Inferior parietal cortex (tissue), 1 donor: ENCODE results near the gene ZFPL1.
A peak's percentile ranks its signal among the peaks of the same experiment; 100 is the strongest.
"Not testable (repeated sequence)": the region's sequence is repeated elsewhere in the genome, so short reads cannot be mapped to it uniquely, and the experiment has no call there.

Experiments used
- DNase-seq: peaks from one replicate; pipeline ENCODE4 v3.0.0-alpha.2; 2016; ENCODE audit errors: extremely low spot score

Gene ZFPL1

DNA sequence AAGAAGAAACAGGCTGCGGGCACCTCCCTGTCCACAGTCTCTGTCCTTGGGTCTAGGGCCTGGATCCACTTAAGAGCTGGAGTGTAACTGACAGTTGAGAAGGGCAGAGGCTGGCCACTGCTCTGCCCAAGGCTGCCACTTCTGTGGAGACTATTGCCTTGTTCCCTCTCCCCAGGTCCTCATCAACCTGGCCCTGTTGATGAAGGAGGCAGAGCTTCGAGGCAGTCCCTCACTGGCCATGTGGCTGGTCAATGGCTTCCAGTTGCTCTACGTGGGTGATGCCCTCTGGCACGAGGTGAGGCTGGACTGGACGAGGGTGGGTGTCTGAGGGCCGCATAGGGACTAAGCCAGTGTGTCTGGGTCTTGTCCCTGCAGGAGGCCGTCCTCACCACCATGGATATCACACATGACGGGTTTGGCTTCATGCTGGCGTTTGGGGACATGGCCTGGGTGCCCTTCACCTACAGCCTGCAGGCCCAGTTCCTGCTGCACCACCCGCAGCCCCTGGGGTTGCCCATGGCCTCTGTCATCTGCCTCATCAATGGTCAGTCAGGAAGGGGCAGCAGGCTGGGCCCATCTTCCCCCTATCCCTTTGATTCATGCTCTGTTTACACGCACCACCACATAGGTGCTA lies 30.6 kb downstream of the ZFPL1 start:
- DNase-seq, result no peak

DNA sequence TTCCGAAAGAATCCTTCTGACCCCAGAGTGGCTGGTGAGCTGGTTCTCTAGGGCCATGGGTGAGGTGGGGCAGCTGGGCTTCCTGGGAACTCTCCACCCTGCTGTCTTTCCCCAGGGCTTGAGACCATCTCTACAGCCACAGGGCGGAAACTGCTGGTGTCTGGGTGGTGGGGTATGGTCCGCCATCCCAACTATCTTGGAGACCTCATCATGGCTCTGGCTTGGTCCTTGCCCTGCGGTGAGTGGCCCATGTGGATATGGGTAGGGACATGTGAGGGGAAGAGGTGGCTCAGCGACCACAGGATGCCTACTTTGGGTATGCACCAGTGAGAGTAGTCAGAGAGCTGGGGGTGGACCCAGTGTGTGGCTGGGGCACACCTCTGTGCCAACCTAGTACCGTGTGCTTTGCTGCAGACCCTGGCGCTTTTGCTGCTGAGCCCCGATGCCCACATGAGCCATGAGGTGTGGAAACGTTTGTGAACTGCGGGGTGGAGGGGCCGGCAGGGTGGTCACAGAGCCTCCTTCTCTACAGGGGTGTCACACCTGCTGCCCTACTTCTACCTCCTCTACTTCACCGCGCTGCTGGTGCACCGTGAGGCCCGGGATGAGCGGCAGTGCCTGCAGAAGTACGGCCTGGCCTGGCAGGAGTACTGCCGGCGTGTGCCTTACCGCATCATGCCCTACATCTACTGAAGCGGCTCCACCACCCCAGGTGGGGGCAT lies 31.5 kb downstream of the ZFPL1 start:
- DNase-seq, result no peak

DNA sequence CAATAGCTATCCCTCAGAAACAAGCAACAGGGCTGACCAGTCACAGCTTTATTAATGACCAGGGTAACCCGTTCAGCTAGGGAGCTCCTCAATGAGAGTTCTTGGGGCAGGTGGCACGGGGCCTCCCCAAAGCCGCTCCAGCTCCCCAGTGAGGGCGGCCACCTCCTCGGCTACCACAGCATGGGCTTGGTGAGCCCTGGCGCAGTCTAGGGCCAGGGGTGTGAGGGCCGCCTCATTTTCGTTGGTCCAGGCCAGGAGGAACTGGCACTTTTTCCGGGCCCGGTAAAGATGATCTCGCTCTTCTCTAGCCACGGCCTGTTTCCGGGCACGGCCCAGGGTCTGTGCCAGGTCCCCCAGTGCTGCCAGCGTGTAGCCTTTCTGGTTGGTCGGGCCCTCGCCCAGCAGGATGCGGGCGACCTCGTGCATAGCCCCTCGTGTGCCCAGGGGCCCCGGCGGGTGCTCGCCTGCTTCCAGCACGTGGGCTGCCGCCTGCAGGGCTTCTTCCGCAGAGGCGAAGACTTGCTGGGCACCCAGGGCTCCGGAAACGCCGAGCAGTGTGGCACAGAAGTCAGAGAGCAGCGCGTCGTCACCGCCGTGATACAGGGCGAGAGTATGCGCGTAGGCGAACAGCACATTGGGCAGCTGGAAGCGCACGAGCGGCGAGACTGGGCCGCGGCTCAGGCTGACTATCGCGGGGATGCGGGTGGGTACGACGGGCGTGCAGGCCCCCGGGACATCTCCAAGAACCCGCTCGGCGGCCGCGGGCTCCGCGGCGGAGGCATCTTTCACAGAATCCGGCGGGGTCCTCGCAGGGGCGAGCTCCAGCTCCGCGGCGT lies 32.6 kb downstream of the ZFPL1 start:
- DNase-seq, result no peak

DNA sequence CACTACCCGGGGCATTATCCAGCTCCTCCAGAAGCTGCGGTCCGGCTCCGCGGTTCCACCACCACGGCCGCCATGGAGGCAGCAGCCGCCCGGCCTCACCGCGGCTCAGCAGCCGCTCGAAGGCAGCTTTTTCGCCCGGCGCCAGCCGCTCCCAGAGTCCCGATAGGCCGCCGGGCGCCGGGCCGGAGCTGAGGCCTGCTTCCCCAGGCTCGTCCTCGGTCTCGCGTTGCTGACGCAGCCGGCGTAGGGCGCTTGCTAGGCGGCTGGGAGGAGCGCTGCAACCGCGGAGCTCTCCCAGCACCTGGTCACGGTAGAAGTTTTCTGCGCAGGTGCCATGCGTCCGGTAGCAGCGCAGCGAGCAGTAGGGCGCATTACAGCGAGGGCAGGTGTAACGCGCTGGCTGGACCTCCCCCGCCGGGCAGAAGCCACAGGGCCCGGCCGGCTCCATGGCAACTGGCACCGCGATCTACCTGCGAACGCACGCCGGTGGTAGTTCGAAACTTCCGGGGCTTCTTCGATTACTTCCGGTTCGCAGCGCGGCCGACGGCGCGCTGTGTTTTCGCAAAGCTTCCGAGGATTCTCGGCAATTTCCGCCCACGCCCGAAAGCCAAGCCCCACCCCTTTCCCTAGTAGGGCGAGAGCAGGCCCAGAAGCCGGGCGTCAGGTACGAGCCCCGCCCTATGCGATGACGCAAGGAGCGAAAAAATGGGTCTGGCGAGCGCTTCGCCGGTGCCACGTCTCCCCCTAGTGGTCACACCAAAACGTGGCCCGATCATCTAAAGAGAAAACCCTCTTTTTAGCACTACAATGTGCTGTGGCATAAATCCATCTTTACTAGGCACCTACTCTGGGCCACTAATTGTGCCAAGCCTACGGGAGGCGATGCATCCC lies 33.4 kb downstream of the ZFPL1 start, which contains the start of gene ZNHIT2:
TSS of gene ZNHIT2 (minus strand) at position 496 of the 891 bp plus-strand sequence. CDS start at position 448, 48 bp downstream.
- peak; percentile 99 for DNase-seq

DNA sequence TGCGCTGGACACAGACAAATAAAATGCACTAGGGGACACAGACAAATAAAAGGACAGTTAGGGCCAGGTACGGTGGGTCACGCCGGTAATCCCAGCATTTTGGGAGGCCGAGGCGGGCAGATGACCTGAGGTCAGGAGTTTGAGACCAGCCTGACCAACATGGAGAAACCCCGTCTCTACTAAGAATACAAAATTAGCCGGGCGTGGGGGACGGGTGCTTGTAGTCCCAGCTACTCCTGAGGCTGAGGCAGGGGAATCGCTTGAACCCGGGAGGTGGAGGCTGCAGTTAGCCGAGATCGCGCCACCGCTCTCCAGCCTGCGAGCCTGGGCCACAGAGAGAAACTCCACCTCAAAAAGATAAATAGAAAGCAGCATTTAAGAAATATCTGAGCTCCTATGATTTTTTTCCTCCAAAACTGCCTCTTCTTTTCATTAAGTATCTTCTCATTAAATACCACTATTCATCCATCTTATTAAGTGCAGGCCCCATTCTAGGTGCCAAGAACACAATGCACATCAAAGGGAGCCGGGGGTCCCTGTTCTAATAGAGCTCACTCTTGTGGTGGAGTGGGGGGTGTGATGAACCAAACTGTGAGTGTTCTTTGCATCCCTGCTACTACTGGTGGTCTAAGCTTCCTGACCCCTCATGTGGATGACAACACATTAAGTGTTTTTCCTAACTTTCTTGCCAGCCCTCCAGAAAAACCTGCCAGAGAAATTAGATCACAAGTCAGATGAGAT lies 34.2 kb downstream of the ZFPL1 start:
- DNase-seq, result no peak

DNA sequence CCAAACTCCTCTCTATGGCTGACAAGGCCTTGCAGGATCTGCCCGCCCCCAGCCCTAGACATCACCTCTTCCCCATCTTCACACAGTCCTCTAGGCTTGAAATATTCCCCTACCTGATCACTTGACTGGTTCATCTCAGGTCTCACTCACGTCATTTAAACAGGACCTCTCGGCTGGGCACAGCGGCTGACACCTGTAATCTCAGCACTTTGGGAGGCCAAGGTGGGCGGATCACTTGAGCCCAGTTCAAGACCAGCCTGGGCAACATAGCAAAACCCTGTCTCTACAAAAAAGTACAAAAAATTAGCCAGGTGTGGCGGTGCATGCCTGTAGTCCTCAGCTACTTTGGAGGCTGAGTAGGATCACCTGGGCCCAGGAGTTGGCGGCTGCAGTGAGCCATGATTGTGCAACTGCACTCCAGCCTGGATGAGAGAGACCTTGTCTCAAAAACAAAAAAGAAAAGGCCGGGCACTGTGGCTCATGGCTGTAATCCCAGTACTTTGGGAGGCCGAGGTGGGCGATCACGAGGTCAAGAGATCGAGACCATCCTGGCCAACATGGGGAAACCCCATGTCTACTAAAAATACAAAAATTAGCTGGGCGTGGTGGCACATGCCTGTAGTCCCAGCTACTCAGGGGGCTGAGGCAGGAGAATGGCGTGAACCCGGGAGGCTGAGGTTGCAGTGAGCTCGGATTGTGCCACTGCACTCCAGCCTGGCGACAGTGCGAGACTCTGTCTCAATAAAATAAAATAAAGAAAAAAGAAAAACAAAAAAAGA lies 35.1 kb downstream of the ZFPL1 start:
- not testable (repeated sequence) for DNase-seq

DNA sequence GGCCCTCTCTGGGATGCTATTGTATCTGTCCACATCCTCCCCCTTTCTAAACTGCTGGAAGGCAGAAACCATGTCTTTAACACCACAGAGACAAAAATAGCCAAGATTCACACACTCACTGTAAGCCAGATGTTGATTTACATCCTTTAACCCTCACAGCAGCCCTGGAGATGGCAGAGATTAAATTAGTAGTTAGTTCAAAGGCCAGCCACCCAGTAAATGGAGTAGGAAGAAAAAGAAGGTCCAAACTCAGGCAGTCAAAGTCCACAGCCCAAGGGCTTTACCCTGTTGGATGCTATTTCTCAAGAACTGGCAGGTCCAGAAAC lies 35.6 kb downstream of the ZFPL1 start:
- no peak for DNase-seq

DNA sequence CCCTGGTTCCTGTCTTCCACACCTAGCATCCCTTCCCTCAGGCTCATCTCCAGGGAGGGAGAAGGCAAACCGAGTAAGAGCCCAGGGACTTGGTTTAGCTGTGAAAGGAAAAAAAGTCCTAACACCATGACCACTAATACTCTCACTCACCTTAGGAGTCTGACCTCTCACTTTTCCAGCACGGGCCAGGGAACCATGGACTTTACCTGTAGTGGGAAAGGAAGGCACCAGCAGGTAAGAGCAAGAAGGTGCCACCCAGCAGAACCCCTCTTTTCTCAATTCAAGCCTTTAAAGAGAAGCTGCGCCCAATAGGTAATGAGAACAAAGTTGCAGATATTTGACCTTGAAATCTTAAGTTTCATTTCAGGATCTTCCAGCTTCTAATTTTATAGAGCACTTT lies 36.8 kb downstream of the ZFPL1 start:
- DNase-seq, result no peak

DNA sequence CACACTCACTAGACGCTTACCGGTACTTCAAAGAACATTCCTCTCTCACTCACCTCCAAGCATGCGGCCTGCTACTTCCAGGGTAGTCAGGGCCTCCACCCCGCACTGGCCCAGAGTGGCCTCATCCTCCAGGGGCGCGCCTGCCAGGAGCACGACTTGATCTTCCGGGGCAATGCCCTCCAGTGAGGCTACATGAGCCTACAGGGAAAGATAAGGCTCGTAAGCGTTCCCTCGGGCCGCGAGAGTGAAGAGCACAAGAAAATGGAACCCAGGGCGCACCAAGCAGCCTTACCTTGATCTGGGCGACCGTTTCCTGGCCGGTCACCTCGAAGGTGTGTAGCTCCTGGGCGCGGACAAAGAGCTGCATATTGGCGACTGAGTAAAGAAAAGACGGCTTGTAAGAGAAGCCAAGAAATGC lies 37.4 kb downstream of the ZFPL1 start:
- DNase-seq, result no peak

DNA sequence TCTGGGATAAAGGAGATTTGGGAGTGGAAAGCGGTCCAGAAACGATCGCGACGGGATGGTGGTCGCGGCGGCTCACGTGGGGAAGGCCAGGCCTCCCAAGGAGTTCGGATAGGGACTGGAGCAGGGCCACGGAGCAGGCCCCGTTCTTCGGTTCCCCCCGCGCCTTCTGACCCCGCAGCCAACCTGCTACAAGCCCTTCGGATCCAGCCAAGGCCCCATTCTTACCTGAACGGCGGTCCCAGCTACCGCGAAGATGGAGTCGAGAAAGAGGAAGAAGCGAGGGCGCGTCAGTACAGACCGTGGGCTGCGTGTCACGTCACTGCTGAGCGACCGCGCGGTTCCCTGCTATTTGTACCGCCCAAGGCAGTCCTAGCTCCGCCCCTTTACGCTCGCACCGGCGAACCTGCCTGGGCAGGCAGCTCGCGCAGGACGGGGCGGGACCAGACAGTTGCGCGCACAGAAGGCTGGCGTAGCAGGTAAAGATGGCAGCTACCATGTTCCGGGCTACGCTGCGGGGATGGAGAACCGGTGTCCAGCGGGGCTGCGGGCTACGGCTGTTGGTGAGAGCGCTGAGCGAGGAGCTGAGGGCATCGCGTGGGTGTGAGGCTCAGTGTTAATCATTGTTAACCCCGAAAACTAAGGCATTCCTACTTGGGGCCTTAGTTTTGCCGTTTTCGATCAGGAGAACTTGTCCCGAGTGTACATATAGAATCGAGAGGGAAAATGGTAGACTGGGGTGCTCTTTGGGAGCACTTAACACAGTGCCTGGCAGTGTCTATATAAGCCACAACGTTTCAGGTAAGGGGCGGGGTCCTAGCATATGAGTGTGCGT lies 38.1 kb downstream of the ZFPL1 start, which contains the start of the genes FAU and MRPL49:
TSS of gene FAU (minus strand) at position 270 of the 832 bp plus-strand sequence. CDS start 321 bp downstream, outside the sequence.
TSS of gene MRPL49 (plus strand) at position 457 of the 832 bp plus-strand sequence. CDS start at position 483, 26 bp downstream.
- peak; percentile 94 for DNase-seq

DNA sequence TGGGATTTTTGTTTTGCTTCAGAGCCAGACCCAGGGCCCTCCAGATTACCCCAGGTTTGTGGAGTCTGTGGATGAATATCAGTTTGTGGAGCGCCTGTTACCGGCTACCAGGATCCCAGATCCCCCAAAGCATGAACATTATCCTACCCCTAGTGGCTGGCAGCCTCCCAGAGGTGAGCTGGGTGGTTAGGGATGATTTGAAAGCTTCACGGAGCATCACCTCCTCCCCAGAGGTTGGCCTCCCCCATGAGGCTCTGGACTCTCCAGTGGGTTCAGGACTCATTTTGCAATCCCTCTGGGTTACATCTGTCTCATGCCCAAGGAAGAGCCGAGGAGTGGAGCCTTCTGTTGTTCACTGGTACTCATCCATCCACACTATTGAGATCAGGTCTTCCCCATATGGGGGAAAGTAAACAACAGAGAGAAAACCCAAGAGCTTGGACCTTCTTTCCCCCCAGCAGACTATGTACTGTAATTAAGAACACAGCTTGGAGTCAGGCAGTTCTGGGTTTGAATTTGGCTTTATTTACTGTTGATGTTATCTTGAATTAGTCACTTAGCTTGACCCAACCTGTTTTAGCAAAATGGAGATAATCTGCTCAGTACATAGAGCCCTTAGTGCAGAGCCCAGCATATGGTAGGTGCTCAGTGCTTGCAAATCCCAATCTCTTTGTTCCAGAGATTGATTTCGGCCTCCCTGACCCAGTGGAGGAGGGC lies 40.6 kb downstream of the ZFPL1 start:
- DNase-seq, result no peak

DNA sequence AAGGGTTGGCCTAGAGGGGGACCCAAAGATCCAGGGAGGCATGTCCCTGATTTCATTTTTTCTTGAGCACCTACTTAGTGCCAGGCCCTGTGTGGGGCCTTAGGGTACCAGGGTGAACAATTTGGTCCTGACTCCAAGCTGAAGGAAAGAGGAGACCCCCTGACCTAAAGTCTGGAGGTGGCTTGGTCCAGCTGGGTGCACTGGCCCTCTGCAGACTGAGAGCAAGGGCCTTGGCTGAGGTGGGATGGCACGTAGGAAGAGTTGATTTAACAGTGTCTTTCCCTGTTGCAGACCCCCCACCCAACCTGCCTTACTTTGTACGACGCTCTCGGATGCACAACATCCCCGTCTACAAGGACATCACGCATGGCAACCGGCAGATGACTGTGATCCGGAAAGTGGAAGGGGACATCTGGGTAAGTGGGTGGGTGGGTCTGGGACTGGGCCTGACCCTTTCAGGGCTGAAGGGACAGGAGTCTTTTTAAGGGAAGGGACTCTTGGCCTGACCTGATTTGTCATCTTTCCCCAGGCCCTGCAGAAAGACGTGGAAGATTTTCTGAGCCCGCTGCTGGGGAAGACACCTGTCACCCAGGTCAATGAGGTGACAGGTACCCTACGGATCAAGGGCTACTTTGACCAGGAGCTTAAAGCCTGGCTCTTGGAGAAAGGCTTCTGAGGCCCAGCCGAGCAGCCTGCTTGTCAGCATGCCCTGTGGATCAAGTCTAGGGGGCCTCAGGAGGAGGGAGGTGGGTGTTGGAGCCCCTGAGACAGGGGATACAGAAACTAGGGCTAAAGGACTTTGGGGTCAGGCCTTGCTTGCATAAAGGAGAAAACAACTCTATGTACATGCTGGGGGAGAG lies 41.4 kb downstream of the ZFPL1 start:
- DNase-seq, result no peak

DNA sequence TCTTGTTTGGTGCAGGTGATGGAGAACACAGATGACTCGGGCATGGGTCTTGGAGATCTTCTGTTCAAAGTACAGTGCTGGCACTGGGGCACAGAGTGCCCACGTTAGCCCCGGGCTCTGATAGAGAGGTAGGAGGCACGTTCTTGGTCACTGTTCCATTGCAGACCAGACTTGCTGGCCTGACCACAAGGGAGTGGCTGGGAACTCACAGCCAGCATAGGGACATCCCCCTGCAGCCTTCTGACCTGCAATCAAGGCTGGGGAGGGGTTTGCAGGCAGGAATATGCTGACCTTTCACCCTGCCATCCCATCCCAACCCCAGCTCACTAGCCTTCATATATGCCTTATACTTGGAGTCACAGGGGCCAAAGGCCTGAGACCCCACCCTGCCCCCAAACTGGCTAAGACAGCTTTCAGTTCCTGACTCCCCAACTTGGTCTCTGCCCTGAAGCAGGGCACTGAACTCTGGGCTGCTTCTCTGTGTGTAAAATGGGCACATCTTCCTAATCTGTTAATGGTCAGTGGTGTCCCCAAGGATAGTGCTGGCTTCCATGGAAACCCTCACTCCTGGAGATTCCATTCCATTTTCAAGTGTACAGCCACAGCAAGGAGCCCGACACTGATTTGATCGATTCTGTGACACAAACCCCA lies 42.7 kb downstream of the ZFPL1 start:
- no peak for DNase-seq

DNA sequence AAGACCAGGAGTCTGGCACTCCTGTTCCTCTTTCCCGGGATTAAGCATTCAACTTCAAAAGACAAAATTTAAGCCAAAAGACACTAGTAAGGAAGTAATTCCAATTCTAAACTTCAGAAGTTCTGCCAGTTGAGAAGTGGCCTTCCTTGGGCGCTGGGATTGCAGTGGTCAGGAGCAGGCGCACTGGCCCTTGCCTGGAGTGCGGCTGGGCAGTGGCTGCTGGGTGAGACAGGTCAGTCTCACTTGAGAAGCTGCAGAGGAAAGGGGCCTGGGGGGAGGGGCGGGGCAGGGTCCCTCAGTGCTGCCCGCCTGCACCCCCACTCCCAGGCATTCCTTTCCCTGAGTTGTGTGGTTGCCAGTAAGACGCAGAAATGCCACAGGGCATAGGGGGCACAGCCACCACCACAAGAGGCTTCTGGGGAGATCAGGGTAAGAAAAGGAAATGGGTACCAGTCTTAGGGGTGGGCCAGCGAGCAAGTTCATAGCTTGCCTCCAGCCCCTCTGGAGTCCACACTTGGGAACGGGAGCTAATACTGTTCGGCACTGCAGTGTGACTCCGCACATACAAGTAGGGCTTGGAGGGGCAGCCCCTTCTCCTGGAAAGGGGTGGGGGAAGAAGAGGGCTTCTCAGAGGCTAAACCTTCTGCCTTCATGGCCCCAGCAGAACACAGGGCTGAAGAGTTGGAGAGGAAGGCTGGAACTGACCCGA lies 43.6 kb downstream of the ZFPL1 start:
- no peak for DNase-seq

DNA sequence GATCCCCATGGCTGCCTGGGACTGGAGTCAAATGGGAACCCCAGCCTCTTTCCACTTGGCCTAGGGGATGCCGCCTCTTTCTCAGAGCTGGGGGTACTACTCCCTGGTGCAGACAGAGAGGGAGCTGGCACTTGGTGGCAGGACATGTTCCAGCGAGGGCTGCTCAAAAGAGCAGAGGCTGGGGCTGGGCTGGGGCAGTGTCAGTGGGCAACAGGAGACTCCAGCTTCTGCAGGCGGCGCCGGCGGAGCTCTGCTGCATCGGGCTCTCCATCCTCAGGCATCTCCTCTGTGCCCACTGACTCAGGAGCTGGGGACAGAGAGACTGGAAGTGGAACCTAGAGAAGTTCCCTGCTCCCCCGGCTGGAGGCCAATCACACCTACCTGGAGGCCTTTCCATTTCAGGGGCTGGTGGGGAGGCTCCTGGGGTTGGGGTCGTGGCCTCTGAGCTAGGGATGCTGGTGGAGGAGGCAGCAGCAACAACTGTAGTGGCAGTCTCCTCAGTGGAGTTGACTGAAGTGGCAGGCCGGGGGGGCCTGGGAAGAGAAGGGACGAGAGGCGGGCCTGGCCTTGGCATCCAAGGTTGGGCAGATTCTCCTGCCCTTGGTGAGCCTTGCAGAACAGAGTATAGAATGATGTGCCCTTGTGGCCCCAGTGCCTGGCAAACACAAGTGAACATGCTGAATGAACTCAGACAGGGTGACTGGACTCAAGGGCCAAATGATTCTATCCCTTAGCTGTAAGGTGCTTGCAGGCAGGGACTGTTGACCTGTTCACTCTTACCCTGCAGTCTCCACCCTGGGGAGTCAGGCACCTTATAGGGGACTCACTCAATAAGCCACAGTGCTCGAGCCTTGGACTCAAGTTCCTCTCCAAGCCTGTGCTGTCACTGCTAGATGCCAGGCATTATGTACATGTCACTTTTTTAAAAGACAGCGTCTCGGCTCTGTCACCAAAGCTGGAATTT lies 44.4 kb downstream of the ZFPL1 start:
- DNase-seq, result no peak
